GM21447 (cell line): ENCODE data around the gene SMG1.
A peak's percentile ranks its signal among the peaks of the same experiment; 100 is the strongest.
"Not testable (repeated sequence)": the region's sequence is repeated elsewhere in the genome, so short reads cannot be mapped to it uniquely, and the experiment has no call there.

Source experiments
- ATAC-seq: cut with Tn5 transposase; IDR thresholded peaks from one replicate; pipeline ENCODE4 v1.9.1; 2021; ENCODE audit not compliant: unreplicated experiment

Gene SMG1

DNA sequence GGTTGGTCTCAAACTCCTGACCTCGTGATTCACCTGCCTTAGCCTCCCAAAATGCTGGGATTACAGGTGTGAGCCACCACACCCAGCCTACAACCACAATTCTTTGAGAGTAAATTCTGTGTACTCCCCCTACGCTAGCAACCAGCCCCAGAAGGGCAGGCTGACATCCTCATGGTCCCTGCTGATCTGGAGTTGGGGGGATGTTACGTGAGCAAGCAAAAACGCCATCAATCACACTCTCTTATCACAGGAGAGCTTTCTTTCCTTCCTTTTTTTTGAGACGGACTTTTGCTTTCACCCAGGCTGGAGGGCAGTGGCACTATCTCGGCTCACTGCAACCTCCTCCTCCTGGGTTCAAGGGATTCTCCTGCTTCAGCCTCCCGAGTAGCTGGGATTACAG lies 154.0 kb downstream of the SMG1 start:
- not testable (repeated sequence) for ATAC-seq

DNA sequence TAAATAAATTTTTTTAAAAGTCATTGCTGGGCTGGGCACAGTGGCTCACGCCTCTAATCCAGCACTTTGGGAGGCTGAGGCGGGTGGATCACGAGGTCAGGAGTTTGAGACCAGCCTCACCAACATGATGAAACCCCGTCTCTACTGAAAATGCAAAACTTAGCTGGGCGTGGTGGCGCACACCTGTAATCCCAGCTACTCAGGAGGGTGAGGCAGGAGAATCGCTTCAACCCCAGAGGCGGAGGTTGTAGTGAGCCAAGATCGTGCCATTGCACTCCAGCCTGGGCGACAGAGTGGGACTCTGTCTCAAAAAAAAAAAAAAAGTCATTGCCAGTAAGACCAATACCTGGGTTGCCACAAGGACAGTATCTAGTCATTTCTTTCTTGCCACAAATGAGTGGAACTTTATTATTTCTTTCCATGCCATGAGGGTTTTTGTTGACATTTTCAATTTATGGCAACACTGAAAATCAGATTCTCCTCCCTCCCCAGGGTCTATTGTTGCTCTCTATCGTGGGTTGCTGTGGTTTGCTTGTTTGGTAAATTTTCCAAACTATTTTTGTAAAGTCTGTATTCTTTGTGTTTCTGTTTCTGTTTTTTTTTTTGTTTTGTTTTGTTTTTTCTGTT lies 155.8 kb downstream of the SMG1 start:
- ATAC-seq, result not testable (repeated sequence)

DNA sequence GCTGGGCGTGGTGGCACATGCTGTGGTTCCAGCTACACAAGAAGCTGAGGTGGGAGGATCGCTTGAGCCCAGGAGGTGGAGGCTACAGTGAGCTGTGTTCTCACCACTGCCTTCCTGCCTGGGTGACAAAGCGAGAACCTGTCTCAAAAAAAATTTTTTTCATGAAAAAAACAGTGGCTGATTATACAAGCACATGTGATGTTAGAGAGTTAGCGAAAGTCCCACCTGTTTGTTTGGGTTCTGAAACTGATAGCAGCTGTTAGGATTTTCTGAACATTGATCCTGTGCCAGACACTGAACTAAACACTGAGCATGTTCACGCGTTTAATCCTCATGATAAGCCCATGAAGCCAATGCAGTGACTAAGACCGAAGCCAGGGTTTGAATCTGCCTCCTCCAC lies 159.0 kb downstream of the SMG1 start:
- ATAC-seq, result peak; percentile 68

DNA sequence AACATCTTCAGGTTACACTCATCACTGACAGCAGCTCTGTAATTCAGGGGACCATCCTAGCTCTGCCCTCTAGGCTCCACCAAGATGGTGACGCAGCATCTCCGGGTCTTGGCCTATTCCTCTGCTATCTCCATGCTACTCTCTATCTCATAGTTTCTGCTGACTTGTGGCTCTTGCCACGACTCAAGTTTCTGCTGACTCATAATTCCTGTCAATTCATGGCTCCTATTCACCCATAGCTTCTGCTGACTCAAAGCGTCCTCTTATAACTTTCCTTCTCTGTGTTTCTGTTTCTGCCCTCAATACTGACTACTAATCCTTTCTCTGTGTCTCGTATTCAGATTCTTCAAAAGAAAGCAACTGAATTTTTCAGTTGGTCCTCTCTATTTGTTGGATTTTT lies 163.5 kb downstream of the SMG1 start:
- peak; percentile 39 for ATAC-seq

DNA sequence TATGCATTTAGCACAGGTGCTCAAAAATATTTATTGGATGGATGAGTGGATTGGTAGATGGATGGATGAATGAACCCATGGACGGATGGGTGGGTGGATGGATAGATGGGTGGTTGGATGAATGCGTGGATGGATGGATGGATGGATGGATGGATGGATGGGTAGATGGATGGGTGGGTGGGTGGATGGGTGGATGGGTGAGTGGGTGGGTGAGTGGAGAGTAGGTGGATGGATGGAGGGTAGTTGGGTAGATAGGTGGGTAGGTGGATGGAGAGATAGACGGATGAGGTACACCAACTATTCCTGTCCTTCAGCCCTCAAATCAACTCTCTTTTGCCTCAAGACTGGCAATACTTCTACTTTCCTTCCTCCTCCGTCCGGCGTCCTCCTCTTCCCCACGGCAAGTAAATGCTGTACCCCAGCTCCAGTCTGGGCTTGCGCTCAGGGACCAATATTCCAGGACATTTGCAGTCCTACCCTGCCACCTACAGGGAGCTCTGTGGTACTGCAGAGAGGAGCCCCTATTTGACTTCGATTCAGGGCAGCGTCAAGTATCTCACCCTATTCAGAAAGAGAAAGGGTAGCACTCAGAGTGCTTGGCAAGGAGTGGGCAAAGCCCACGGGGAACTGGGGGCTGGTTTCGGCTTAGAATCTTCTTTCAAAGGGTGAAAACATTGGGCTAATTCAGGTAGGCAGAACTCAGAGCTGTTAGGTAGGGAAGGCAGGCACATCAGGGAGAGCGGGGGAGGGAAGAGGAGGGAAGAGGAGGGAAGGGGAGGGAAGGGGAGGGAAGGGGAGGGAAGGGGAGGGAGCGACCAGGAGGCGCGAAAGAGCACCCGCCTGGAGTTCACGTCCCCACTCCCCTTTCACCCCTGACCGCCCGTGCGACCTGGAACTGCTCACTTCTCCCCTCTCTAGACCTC lies 166.3 kb downstream of the SMG1 start:
- ATAC-seq, result not testable (repeated sequence)

DNA sequence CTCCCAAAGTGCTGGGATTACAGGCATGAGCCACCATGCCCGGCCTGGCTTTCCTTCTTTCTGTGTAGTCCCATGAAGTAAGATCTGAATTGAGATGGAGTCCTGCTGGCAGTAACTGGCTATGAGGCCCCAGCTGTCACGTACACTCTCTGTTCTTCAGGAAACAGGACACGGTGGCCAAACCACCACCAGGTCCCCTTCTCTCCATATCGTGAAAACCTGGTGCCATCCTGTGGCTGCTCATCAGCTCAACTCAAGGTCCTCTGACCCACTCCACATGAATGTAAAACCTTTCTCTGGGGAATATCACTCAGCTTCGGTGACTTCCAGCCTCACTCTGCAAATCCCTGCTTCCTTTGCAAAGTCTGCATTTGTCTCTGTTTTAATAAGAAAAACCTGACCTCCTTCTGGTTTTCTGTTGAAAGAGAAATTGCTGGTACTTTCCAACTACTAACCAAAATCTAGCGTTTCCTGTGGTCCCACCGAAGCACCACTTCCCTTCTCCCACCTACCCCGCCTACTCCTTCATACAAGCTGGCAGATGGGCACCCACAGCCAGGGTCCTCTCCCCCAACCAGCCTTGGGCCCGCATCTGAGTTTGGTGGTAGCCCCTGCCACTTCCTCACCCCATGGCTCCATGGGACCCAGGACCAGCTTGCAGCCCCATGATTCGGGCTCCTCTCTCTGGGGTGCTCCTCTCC lies 168.1 kb downstream of the SMG1 start:
- ATAC-seq, result not testable (repeated sequence)

DNA sequence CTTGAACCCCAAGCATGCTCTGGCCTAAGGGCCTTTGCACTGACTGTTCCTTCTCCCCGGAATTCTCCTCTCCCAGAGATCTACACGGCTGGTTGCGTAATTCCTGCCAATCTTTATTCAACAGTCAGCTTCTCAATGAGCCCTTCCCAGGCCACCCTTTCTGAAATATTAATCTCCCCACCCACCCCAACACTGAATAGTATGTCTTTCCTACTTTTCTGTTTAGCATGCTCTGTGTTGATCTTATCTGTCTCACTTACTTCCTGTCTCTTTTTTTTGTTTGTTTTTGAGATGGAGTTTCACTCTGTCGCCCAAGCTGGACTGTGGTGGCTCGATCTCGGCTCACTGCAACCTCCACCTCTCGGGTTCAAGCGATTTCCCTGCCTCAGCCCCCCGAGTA lies 169.6 kb downstream of the SMG1 start:
- ATAC-seq, result not testable (repeated sequence)
